ENCODE results near the gene EYA2. TPM values are rescaled to one million over a fixed set of nuclear protein-coding genes. Genes with fewer than 3 reads are reported as not detected.

Gene EYA2
- total RNA-seq, 1 experiment from 2014 or later: 0.74 TPM

DNA sequence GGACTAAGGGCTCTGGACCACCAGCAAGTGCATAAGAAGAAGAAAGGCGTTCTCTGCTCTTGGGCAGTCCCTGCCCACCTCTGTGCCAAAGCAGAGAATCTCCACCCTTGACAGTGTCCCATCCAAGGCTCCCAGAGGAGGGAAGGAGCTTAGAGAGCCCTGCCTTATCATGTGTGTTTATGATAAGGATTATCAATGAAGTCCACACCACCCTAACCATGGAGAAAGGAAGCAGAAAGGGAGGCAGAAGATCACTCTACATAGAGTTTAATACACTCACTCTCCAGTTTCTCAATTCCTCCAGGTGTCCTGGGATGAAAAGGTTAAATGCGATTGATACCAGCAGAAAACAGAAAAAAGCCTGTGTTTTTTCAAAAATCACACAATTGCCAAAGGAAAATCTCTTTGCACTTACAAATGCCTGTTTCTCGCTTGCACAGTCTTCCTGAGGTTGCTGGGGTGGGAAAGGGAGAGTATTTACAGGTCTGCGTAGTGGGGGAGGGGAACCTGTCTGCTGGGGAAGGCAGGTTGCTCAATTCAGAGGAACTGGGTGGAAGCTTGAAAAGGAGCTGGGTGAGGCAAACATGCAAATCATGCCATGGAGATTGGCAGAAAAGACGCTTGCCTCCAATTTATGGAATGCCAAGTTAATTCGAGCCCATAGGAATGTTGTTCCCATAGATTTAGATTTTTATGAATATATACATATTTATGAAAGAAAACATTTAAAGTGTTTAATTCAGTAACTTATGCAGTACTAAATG is 104.0 kb downstream of the EYA2 start:
- Histone ChIP-seq H3K4me1 (ENCODE audit: insufficient read depth, low read length) (peaks cover 4% of the 10 kb centered on the region; the same call in 1 of the 2 replicates), H3K9ac (ENCODE audit: extremely low read depth, insufficient read length, low read length) (no peak overlapping the region), H4K20me1 (ENCODE audit: control insufficient read depth, insufficient read depth, insufficient read length) (no peaks in the 10 kb centered on the region), H2BK5ac (ENCODE audit: insufficient read length, low read length) (no peak overlapping the region), H3K4ac (ENCODE audit: low read depth, low read length) (no peak overlapping the region), H4K5ac (ENCODE audit: insufficient read length, low read depth, low read length) (no peak overlapping the region), H4K8ac (replicated peaks; ENCODE audit: insufficient read length, low read depth, low read length) (no peak overlapping the region), H3K14ac (ENCODE audit: insufficient read depth, low read length) (no peak overlapping the region), H3T11ph (ENCODE audit: low read length) (no peak overlapping the region), H2BK15ac (ENCODE audit: low read depth, low read length) (no peak overlapping the region), H3K9me3 (ENCODE audit: control insufficient read depth, low read depth, low read length) (no peaks in the 10 kb centered on the region), H3K23me2 (ENCODE audit: insufficient read length, low read depth, low read length, poor library complexity, severe bottlenecking) (no peaks in the 10 kb centered on the region), H2AFZ (ENCODE audit: low read length) (no peak overlapping the region), H3K27ac (ENCODE audit: insufficient read length, low read depth, low read length) (no peak overlapping the region), H2BK120ac (ENCODE audit: low read depth, low read length, poor library complexity, severe bottlenecking) (no peak overlapping the region), H2BK12ac (ENCODE audit: insufficient read length, low read depth, low read length) (no peak overlapping the region), H3K4me2 (ENCODE audit: insufficient read depth, insufficient read length, low read length) (peak overlapping the region; percentile 28), H3K27me3 (ENCODE audit: insufficient read depth, low read length) (no peaks in the 10 kb centered on the region), H3K79me2 (ENCODE audit: insufficient read depth, low read length) (no peaks in the 10 kb centered on the region), H3K18ac (ENCODE audit: insufficient read length, low read depth, low read length) (no peak overlapping the region), H3K56ac (ENCODE audit: insufficient read length, low read depth, low read length) (no peak overlapping the region), H3K79me1 (ENCODE audit: insufficient read depth, low read depth, low read length, poor library complexity, severe bottlenecking) (no peaks in the 10 kb centered on the region), H2BK20ac (ENCODE audit: low read depth, low read length, poor library complexity, severe bottlenecking) (no peak overlapping the region), H3K23ac (ENCODE audit: insufficient read length, low read depth, low read length) (no peak overlapping the region), H4K91ac (ENCODE audit: insufficient read length, low read depth, low read length) (no peak overlapping the region), H2AK5ac (ENCODE audit: insufficient read length, low read length) (no peak overlapping the region)
- peak overlapping the region in 1 of 3 experiments; percentile 69; a peak in 2 of 7 replicates for H3K27ac Mint-ChIP-seq
- WGBS (ENCODE audit: extremely low coverage, insufficient read length, low lambda C conversion rate): no CpG with 5 or more reads among the region's 6 CpGs
- H3K4me3 Mint-ChIP-seq: no peak overlapping the region
- no peak for DNase-seq
- H3K36me3 Mint-ChIP-seq (ENCODE audit: insufficient read depth in 1 of 3, low read depth in 3 of 3): peaks cover 0 to 2% (median under 1%) of the 10 kb centered on the region in 3 experiments; a peak in 2 of 7 replicates
- no peak for TF ChIP-seq CTCF (conservative IDR thresholded peaks at IDR 0.05)
- peaks cover 0 to 3% of the 10 kb centered on the region in 2 experiments; a peak in 3 of 5 replicates for H3K9me3 Mint-ChIP-seq
- H3K27me3 Mint-ChIP-seq (ENCODE audit: low read depth): peaks cover 8% of the 10 kb centered on the region
- peaks cover 45 to 53% of the 10 kb centered on the region in 2 experiments for H3K4me1 Mint-ChIP-seq
